Glomerular visceral epithelial cell (primary cell): ENCODE measurements around the gene NRG2.

Experiments used
- DNase-seq: peaks from one replicate; pipeline ENCODE4 v3.0.0-alpha.2; 2016; ENCODE audit errors: extremely low spot score

Gene NRG2

DNA sequence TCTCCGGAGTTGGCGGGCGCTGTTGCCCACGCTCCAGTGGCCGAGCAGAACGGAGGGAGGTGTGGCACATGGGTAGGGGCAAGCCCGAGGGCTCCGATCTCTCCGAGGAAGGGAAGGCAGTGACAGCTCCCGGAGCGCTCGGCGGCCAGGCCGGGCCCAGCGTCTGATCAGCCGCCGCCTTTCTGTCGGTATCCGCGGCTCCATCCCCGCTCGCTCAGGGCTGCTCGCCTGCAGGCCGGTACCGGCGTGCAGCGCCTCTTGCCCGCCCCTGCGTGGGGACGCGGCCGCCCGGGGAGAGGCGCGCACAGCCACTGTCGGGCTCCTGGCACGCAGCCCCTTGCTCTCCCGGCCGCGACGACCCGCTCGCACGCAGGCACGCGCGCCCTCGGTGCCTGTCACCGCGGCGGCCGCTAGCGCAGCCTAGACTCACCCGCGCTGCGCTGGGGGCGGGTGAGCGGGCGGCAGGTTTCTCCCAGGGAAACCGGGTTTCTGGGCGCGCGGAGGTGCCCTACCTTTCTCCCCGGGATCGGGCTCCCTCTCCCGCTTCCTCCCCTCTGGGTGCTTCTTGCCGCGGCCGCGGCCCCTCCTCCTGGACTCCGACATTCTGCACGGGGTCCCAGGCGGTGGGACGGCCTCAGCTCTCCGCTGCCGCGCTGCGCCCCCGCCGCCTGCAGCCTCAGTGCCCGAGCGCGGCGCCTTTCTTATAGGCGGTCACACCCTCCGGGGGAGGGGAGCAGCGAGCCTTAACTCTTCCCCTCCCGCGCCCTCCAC lies 139.1 kb downstream of the NRG2 start:
- DNase-seq, result peak; percentile 14

GRCh38 chr5:139903450-139903794 lies 139.7 kb downstream of the NRG2 start:
- DNase-seq, result no peak

GRCh38 chr5:139901986-139902385 lies 141.1 kb downstream of the NRG2 start:
- no peak for DNase-seq

GRCh38 chr5:139901251-139901575 lies 141.9 kb downstream of the NRG2 start:
- DNase-seq, result no peak

DNA sequence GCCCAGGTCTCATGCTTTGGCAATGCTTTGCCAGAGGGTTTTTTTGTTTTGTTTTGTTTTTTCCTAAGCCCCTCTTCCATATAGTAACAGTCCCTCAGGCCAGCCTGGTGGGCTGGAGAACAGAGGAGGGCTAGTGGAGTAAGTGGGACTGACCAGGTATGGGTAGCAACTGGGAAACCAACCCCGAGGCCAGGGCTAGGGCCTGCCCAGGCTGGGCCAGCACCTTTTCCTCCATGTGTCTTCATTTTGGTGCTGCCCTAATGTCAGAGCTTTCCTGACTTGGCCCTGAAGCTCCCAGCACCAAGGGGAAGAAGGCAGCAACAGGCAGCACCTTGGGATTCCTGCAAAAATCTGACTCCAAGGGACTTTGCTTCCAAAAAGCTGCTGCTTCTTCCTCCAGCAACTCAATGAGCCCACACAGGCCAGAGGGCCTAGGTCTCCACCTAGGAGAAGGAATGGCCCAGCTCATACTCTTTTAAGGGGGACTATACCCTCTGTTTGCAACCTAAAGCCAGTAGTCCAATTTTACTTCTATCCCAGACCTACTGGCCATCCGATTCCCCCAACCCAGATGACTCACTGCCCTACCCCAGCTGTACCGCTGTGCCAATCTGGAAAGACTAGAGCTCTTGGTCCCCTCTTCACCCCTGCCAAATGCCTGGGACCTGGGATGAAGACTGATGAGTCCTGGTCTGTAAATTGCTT lies 142.4 kb downstream of the NRG2 start:
- DNase-seq, result no peak

DNA sequence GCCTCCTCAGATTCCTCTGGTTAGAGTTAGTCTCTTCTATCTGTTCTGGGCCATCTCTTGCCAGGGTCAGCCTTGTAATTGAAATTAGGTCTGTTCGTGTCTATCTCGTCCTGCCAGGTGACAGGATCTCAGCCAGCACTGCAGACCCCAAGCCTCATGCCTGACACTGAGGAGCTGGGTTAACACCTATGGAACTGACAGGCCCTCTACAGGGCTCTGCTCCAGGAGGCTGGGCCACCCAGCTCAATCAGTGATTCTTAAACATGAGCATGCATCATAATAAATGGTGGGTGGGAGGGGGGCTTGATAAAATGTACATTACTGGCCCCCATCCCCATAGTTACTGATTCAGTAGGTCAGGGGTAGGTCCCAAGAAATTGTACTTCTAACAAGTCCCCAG lies 144.1 kb downstream of the NRG2 start:
- DNase-seq, result no peak

GRCh38 chr5:139897982-139898381 lies 145.1 kb downstream of the NRG2 start:
- DNase-seq, result no peak

DNA sequence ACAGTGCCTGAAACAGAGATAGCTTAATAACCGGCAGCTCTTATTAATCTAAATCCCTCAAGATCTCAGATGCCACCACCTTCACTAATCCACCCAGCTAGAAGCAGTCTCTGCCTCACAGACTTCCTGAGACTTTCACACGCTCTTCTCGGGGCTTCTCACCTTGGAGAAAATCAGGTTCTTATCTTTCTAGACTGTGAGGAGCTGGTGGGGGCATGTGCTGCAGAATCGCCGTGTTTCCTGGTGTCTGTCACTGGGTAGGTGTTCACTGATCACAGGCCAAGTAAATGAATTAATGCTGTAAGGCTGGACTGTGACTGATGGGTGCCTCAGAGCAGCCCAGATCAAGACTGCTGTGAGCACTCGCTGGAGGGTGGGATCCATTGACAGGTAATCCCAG lies 145.8 kb downstream of the NRG2 start:
- no peak for DNase-seq

DNA sequence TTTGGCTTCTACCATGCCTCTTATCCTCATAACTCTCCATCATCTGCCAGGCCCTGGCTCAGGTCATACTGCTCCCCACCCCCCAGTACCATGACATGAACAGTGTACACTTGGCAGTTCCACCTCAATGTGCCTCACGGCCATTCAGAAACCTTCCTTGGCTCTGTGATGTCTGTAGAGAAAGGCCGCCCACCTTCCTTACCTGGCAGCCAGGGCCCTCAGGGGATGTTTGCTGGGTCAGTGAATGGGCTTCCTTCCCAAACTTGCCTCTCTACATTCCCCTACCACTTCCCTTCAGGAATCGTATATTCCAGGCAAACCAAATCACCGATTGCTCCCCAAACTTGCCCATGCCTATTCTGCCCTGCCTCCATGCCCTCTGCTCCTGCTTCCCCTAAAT lies 146.4 kb downstream of the NRG2 start:
- no peak for DNase-seq

- DNase-seq, result no peak
These were observed 147.5 kb downstream of the NRG2 start for GRCh38 chr5:139895647-139896046.

DNA sequence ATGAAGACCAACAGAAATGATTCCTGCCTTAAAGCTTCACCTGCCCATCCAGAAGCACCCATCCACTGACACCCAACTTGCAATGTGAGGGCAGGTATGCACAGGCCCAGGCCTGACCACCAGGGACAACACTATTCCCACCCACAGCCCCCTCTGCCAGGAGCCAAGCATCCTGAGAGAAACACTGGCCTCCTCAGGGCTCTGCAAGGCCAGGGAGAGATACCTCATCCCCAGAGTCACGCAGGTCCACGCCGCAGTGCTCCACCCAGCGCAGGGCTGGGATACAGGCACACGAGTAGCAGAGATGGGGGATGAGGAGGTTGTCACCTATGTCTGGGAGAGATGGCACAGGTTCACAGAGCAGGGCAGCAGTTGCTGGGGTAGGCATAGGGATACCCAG lies 148.1 kb downstream of the NRG2 start:
- DNase-seq, result no peak

- no peak for DNase-seq
These were observed 149.2 kb downstream of the NRG2 start for GRCh38 chr5:139893873-139894272.

DNA sequence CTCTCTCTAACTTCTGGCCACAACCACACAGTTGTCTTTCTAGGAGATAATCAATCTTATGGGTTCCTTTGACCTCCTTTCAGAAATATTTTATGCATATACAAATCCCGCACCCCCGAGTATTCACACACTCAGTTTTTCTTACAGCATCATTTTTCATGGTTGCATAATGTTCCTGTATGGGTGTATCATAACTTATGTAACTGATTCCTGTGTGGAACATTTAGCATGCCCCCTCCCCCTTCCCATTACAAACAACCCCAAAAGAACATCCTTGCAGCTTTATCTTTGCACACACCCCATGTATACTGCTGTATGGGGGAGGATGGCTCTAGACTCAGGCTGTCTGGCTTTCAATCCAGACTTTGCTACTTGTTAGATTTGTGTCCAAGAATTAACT lies 153.7 kb downstream of the NRG2 start:
- DNase-seq, result no peak

DNA sequence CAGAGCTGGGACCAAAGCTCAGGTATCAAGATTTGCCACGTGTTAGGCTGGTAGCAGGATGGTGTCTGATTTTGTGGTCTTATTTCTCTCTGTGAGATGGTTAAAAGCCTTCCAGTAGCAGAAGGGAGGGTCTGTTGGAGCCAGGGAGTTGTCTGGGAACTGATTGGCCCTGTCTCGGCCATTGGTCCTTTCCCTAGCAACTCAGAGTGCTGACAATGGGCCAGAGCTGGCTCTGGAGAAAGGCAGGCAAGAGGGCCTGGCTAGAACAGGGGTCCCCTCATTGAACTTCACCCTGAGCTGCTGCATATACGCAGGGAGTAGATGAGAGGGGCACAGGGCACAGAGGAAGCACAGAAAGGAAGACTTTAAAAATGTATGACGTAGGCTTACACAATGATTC lies 154.7 kb downstream of the NRG2 start:
- DNase-seq, result no peak

- no peak for DNase-seq
These were observed 156.9 kb downstream of the NRG2 start for GRCh38 chr5:139886213-139886612.

GRCh38 chr5:139885857-139886208 lies 157.3 kb downstream of the NRG2 start:
- no peak for DNase-seq

GRCh38 chr5:139885172-139885856 lies 157.8 kb downstream of the NRG2 start:
- no peak for DNase-seq

DNA sequence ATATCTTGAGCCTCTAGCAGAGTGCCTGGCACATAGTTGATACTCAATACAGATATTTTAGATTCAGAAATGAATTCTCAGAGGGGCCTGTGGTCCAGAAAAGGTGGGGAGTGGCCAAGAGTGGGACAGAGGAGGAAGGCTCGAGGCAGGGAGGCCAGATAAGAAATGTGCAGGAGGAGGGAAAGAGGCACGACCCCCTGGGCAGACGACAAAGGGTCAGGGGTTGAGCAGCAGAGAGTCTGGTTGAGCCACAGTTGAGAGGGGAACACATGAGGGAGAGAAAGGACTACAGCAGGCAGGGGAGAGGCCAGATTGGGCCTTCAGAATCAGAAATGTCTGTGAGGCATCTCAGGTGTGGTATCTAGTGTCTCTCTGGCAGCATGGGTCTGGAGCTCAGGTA lies 158.4 kb downstream of the NRG2 start:
- DNase-seq, result no peak

DNA sequence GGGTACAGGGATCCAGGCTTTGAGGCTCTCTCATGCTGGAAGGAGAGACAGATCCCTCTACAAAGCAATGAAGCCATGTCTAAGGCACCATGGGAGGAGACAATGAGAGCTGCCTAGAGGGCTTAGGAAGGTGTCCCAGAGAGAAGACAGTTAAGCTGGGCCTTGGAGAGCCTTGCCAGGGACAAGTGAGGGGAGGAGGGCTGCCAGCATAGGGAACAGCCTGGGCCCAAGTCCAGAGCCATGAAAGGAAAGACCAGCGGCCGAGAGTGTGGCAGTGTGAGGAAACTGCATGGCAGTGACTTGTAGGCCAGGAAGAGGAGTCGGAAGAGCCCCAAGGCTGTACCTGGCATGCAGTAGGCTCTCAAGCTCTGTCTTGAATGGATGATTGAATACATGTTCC lies 159.0 kb downstream of the NRG2 start:
- no peak for DNase-seq

- DNase-seq, result no peak
These were observed 160.0 kb downstream of the NRG2 start for GRCh38 chr5:139882961-139883539.

DNA sequence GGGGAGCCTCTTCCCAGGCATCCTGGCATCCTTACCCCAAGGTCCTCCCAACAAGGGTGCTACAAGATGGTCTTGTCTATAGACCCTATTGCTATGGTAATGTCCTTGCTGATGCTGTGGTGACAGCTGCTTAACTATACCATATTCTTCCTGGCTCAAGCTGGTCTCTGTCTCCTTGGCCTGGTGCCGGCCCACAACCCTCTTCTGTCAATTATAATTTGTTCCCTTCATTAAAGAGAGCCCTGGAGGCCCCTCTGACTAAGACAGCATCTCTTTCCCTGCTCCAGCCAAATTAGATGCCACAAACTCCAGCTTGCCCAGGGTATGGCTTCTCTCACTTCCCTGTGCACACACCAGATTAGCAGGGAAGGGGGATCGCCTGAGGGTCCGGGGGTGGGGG lies 160.8 kb downstream of the NRG2 start:
- no peak for DNase-seq

DNA sequence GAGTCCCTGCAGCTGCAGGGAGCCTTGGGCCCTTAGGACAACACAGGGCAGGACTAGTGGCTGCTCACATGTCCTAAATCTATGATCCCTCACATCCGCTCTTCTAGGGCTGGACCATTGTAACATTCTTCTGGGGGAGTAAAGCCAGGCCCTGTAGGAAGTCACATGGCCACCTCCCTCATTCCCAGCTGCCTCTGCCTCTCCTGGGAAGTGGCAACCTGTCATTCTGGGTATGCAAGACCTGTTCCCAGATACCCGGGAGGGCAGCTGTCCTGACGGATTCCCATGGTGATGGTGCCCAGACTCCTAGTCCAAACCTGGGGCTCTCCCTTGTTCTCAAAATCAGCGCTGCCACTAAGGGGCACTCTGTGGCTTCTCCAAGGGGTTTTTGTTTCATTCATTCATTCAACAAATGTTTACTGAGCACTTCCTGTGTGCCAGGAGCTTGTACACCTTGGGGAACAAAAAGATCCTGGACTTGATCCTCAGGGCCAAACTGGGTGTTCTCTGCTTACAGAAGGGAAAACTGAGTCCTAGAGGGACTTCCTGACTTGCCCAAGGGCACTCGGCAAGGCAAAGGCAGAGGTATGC lies 161.9 kb downstream of the NRG2 start:
- no peak for DNase-seq
